GM23338 (cell line): ENCODE results near the gene LDAF1. TPM values are rescaled to one million over a fixed set of nuclear protein-coding genes. Genes with fewer than 3 reads are reported as not detected.

Experiments used
- ATAC-seq: fragments of 200-7000 bp; cut with Tn5 transposase; 3 replicates; pipeline ENCODE4 v1.9.1; 2020
- DNase-seq: peaks from one replicate; pipeline ENCODE4 v3.0.0-alpha.2; 2015; ENCODE audit warnings: low spot score
- H2AFZ ChIP-seq: fragments of 200-600 bp; sonication (generic); 2 replicates; pipeline ENCODE4 v1.8.0; 2016; ENCODE audit warnings: antibody characterized with exemption, mild to moderate bottlenecking, moderate library complexity
- H3F3A ChIP-seq: fragments of 200-600 bp; sonication (generic); replicated peaks from 2 replicates; pipeline ENCODE4 v1.8.0; 2017; ENCODE audit warnings: antibody characterized with exemption, mixed run types, low read depth
- H3K27ac ChIP-seq: fragments of 200-600 bp; sonication (generic); 2 replicates; pipeline ENCODE4 v1.6.1; 2016; ENCODE audit warnings: low read depth
- H3K27me3 ChIP-seq: fragments of 200-600 bp; sonication (generic); 2 replicates; pipeline ENCODE4 v1.8.0; 2016; ENCODE audit warnings: mild to moderate bottlenecking, mixed run types, moderate library complexity; ENCODE audit not compliant: insufficient read depth
- H3K36me3 ChIP-seq: fragments of 200-600 bp; sonication (generic); 2 replicates; pipeline ENCODE4 v1.8.0; 2016; ENCODE audit warnings: mild to moderate bottlenecking; ENCODE audit not compliant: insufficient read depth
- H3K4me1 ChIP-seq: fragments of 200-600 bp; sonication (generic); 2 replicates; pipeline ENCODE4 v1.8.0; 2016; ENCODE audit warnings: mild to moderate bottlenecking, moderate library complexity; ENCODE audit not compliant: insufficient read depth
- H3K4me2 ChIP-seq: fragments of 200-600 bp; sonication (generic); 2 replicates; pipeline ENCODE4 v1.7.1; 2017; ENCODE audit warnings: mixed run types
- H3K4me3 ChIP-seq: fragments of 200-600 bp; sonication (generic); 2 replicates; pipeline ENCODE4 v1.6.1; 2016; ENCODE audit warnings: mixed run types
- H3K79me2 ChIP-seq: fragments of 200-600 bp; sonication (generic); replicated peaks from 2 replicates; pipeline ENCODE4 v1.8.0; 2017; ENCODE audit warnings: mild to moderate bottlenecking; ENCODE audit not compliant: insufficient read depth
- H3K9me2 ChIP-seq: fragments of 200-600 bp; sonication (generic); 2 replicates; pipeline ENCODE4 v1.8.0; 2017; ENCODE audit not compliant: insufficient read depth
- H4K20me1 ChIP-seq: fragments of 200-600 bp; sonication (generic); replicated peaks from 2 replicates; pipeline ENCODE4 v1.8.0; 2017; ENCODE audit warnings: mild to moderate bottlenecking; ENCODE audit not compliant: insufficient read depth
- H3K27ac Mint-ChIP-seq: 2 replicates; pipeline ENCODE4 v1.8.0; 2020; ENCODE audit warnings: inconsistent platforms, mild to moderate bottlenecking, moderate library complexity, mixed read lengths
- H3K27me3 Mint-ChIP-seq: 3 replicates; pipeline ENCODE4 v1.8.0; 2022; ENCODE audit warnings: low read depth, mild to moderate bottlenecking, moderate library complexity, mixed read lengths, inconsistent platforms; ENCODE audit not compliant: insufficient read depth, poor library complexity
- H3K36me3 Mint-ChIP-seq: 3 replicates; pipeline ENCODE4 v1.8.0; 2021; ENCODE audit warnings: low read depth, mild to moderate bottlenecking, inconsistent platforms, moderate library complexity, mixed read lengths
- H3K4me1 Mint-ChIP-seq: 3 replicates; pipeline ENCODE4 v1.8.0; 2020; ENCODE audit warnings: mild to moderate bottlenecking, inconsistent platforms, mixed read lengths
- H3K4me3 Mint-ChIP-seq: 3 replicates; pipeline ENCODE4 v1.8.0; 2021; ENCODE audit warnings: moderate library complexity, mild to moderate bottlenecking, inconsistent platforms, mixed read lengths
- H3K9me3 Mint-ChIP-seq: 3 replicates; pipeline ENCODE4 v1.8.0; 2020; ENCODE audit warnings: moderate library complexity, mild to moderate bottlenecking, inconsistent platforms, mixed read lengths
- CREB1 ChIP-seq: fragments of 250-450 bp; sonication (Bioruptor Pico); IDR thresholded peaks from 2 replicates; pipeline ENCODE4 v1.5.0; 2020; ENCODE audit warnings: low read depth, mild to moderate bottlenecking, moderate library complexity
- ETS1 ChIP-seq: IDR thresholded peaks from 2 replicates; pipeline ENCODE4 v1.6.1; 2016; ENCODE audit warnings: antibody characterized with exemption
- EZH2 ChIP-seq: fragments of 200-600 bp; sonication (generic); IDR thresholded peaks from one replicate; pipeline ENCODE4 v1.8.0; 2017; ENCODE audit warnings: antibody characterized with exemption, mild to moderate bottlenecking, low read depth; ENCODE audit not compliant: unreplicated experiment
- EZH2phosphoT487 ChIP-seq: fragments of 200-600 bp; sonication (generic); IDR thresholded peaks from one replicate; pipeline ENCODE4 v1.8.1; 2018; ENCODE audit warnings: antibody characterized with exemption; ENCODE audit not compliant: unreplicated experiment
- NANOG ChIP-seq: IDR thresholded peaks from 2 replicates; pipeline ENCODE4 v1.6.1; 2016; ENCODE audit warnings: antibody characterized with exemption, borderline replicate concordance
- POLR2AphosphoS5 ChIP-seq: IDR thresholded peaks from 2 replicates; pipeline ENCODE4 v1.6.1; 2016; ENCODE audit warnings: antibody characterized with exemption, low read depth
- REST ChIP-seq: IDR thresholded peaks from one replicate; pipeline ENCODE4 v1.6.1; 2018; ENCODE audit warnings: antibody characterized with exemption; ENCODE audit not compliant: unreplicated experiment
- STAT1 ChIP-seq: IDR thresholded peaks from one replicate; pipeline ENCODE4 v1.6.1; 2016; ENCODE audit warnings: antibody characterized with exemption; ENCODE audit not compliant: unreplicated experiment
- ZNF114 ChIP-seq: fragments of 250-450 bp; sonication (Bioruptor Pico); IDR thresholded peaks from 2 replicates; pipeline ENCODE4 v1.5.0; 2020; ENCODE audit warnings: mild to moderate bottlenecking, moderate library complexity
- ZNF331 ChIP-seq: fragments of 250-450 bp; sonication (Bioruptor Pico); IDR thresholded peaks from 2 replicates; pipeline ENCODE4 v1.5.0; 2020; ENCODE audit warnings: low read depth, mild to moderate bottlenecking, moderate library complexity
- ZNF462 ChIP-seq: fragments of 250-450 bp; sonication (Bioruptor Pico); IDR thresholded peaks from 2 replicates; pipeline ENCODE4 v1.5.0; 2020; ENCODE audit warnings: mild to moderate bottlenecking, moderate library complexity
- polyA plus RNA-seq: library from polyadenylated mRNA; unstranded; fragments of >200 nt; fragmentation: Nextera tagmentation; extraction: Ambion mirVana; gene quantifications from 2 replicates; pipeline ENCODE4 v1.2.1, GENCODE V29; 2016
- total RNA-seq: library from RNA; depleted of rRNA; stranded (reverse); fragments of >200 nt; shearing (Covaris generic); gene quantifications from 2 replicates; pipeline ENCODE4 v1.2.3, GENCODE V29; 2014

The LDAF1 gene
- total and polyA plus RNA-seq, 2 experiments from 2014 or later: 20.5 to 33.8 TPM

GRCh38 chr16:21183995-21184394 is 25.5 kb downstream of the LDAF1 start:
- no peaks in the 10 kb centered on the region for H3F3A ChIP-seq
- peaks cover 35% of the 10 kb centered on the region for H3K9me3 Mint-ChIP-seq
- H3K27me3 ChIP-seq: no peaks in the 10 kb centered on the region
- no peaks in the 10 kb centered on the region for H3K79me2 ChIP-seq
- H3K4me3 ChIP-seq: no peak overlapping the region
- ATAC-seq: no peak
- no peaks in the 10 kb centered on the region for H3K4me1 ChIP-seq
- no peak overlapping the region for H2AFZ ChIP-seq
- no peak overlapping the region for H3K4me2 ChIP-seq
- DNase-seq: no peak
- no peaks in the 10 kb centered on the region for H3K4me1 Mint-ChIP-seq
- peaks cover 31% of the 10 kb centered on the region for H3K36me3 ChIP-seq
- no peak overlapping the region for H3K27ac Mint-ChIP-seq
- peaks cover 57% of the 10 kb centered on the region for H3K36me3 Mint-ChIP-seq
- no peak overlapping the region for H3K27ac ChIP-seq
- H3K4me3 Mint-ChIP-seq: no peak overlapping the region
- H3K9me2 ChIP-seq: no peaks in the 10 kb centered on the region; the same call in 1 of the 2 replicates
- H3K27me3 Mint-ChIP-seq: no peaks in the 10 kb centered on the region
- TF ChIP-seq ZNF114 (CRISPR knock-in tag) (no peak), STAT1 (no peak), EZH2phosphoT487 (no peak), REST (no peak), ETS1 (no peak), CREB1 (CRISPR knock-in tag) (no peak), POLR2AphosphoS5 (no peak), ZNF331 (CRISPR knock-in tag) (no peak), ZNF462 (CRISPR knock-in tag) (no peak), NANOG (no peak), EZH2 (no peak)
- no peaks in the 10 kb centered on the region for H4K20me1 ChIP-seq
